NB4 (cell line): Measurements from ENCODE around the gene NTRK3.

ENCODE experiments used
- DNase-seq: peaks from one replicate; pipeline ENCODE4 v3.0.0; 2010; ENCODE audit warnings: low read depth
- H3K4me3 ChIP-seq: one replicate; pipeline ENCODE4 v1.5.1; 2011; ENCODE audit warnings: mild to moderate bottlenecking, low read depth, low read length, moderate library complexity
- MAX ChIP-seq: IDR thresholded peaks from 2 replicates; pipeline ENCODE4 v1.6.1; 2011; ENCODE audit warnings: low read depth, low read length
- MYC ChIP-seq: IDR thresholded peaks from 2 replicates; pipeline ENCODE4 v1.6.1; 2011; ENCODE audit warnings: low read depth, low read length
- POLR2A ChIP-seq: IDR thresholded peaks from 2 replicates; pipeline ENCODE4 v1.6.1; 2011; ENCODE audit warnings: mild to moderate bottlenecking; ENCODE audit not compliant: insufficient read length; ENCODE audit errors: extremely low read depth
- TF ChIP-seq, protein P1 (sequence below): IDR thresholded peaks from one replicate; pipeline ENCODE4 v1.5.1; 2012; ENCODE audit warnings: low read depth, low read length

The NTRK3 gene

GRCh38 chr15:87917480-87917879 is 339.1 kb downstream of the NTRK3 start:
- TF ChIP-seq, protein P1, sequence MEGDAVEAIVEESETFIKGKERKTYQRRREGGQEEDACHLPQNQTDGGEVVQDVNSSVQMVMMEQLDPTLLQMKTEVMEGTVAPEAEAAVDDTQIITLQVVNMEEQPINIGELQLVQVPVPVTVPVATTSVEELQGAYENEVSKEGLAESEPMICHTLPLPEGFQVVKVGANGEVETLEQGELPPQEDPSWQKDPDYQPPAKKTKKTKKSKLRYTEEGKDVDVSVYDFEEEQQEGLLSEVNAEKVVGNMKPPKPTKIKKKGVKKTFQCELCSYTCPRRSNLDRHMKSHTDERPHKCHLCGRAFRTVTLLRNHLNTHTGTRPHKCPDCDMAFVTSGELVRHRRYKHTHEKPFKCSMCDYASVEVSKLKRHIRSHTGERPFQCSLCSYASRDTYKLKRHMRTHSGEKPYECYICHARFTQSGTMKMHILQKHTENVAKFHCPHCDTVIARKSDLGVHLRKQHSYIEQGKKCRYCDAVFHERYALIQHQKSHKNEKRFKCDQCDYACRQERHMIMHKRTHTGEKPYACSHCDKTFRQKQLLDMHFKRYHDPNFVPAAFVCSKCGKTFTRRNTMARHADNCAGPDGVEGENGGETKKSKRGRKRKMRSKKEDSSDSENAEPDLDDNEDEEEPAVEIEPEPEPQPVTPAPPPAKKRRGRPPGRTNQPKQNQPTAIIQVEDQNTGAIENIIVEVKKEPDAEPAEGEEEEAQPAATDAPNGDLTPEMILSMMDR, result no peak
- TF ChIP-seq MYC, result no peak
- TF ChIP-seq POLR2A, result no peak
- no peak for TF ChIP-seq MAX
- no peak overlapping the region for H3K4me3 ChIP-seq
- DNase-seq, result no peak

- TF ChIP-seq MAX (no peak), POLR2A (no peak), MYC (no peak)
- TF ChIP-seq, protein P1, result no peak
- H3K4me3 ChIP-seq, result no peak overlapping the region
- DNase-seq, result no peak
Observed at GRCh38 chr15:87916208-87916607, 340.3 kb downstream of the NTRK3 start.

GRCh38 chr15:87910301-87910700 is 346.2 kb downstream of the NTRK3 start:
- no peak for TF ChIP-seq MAX
- TF ChIP-seq, protein P1, result no peak
- TF ChIP-seq POLR2A, result no peak
- no peak for TF ChIP-seq MYC
- no peak overlapping the region for H3K4me3 ChIP-seq
- no peak for DNase-seq

DNA sequence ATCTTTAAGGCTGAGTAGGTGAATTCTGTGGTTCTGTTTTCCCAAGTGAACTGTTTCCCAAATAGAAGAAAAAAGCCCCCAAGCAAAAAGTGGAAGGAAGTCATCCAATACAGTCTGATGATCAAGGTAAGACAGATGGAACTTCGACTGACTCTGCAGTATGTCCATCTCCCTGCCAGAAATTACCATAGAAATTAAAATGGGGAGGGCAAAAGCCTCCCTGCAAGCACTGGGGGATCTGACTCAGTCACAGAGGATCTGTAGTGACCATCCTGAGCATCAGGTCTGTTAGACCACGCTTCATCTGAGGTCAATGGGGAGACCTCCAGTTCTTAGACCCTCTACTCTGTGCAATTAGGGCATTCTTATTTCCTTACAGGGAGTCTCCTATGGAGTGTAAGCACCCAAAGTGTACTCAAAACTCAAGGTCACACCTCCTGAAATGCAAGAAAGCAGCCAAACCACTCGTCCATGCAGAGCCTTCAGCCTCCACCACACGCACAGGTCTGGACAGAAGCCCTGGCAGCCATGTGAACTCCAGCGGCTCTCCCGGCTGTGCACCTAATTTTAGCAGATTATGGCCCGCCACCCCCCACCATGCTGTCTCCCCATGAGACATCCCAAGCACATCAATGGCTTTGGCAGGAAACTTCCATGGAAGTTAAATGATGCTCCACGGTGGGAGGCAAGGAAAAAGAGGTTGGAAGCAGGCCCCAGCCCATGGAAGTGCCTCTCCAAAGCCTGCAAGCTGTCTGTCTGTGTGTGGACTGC is 348.7 kb downstream of the NTRK3 start:
- no peak overlapping the region for H3K4me3 ChIP-seq
- no peak for DNase-seq
- TF ChIP-seq POLR2A, result no peak
- TF ChIP-seq MYC, result no peak
- no peak for TF ChIP-seq MAX
- TF ChIP-seq, protein P1, result no peak

DNA sequence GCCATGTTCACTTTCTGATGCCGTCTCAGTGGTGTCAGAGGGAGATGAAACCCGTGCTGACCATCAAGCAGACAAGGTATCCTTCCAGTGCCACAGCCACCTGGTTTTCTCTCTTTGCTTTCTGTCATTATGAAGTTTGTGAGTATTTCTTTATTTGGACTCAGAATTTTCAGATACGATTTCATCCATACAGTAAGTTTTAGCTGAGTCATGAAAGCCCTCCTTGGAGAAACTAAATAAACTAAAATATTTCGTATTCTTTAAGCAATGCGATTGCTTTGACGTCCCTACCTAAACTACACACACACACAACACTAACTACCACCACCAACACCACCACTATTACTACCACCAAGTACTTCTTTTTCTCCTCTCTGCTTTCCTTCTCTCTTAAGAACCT is 350.1 kb downstream of the NTRK3 start:
- DNase-seq, result no peak
- TF ChIP-seq MYC (no peak), MAX (no peak), POLR2A (no peak)
- TF ChIP-seq, protein P1, result no peak
- no peak overlapping the region for H3K4me3 ChIP-seq
